Measurements from ENCODE around the gene PBX3. TPM values are rescaled to one million over a fixed set of nuclear protein-coding genes. Genes with fewer than 3 reads are reported as not detected.

PBX3 gene
- total and polyA plus RNA-seq, 2 of the 13 experiments (the other 11 are each of a cell fraction or from before 2014, with no cell fraction given): 6.0 to 11.2 TPM

DNA sequence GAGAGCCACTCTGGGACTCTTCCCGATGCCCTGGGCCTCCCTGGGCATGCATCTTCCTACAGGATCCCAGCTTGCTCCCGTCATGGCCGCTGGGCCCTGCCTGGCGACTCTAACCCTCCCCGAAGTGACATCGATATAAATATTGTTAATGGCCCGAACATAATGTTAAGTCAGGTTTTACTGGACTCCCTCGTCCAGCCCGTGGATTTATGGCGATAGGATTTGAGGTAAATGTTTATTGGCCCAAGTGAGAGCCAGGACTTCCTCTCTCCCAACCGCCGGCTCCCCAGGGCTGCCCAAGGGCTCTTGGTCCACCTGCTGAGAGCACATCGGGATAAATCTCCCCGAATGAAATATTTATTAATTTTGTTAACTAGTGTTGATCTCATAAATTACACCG is 246.3 kb downstream of the PBX3 start (continued):
- TF ChIP-seq BRF2 (CRISPR knock-in tag; IDR thresholded peaks at IDR 0.05): no peak
- TF ChIP-seq SIX4 (CRISPR knock-in tag; IDR thresholded peaks at IDR 0.05): no peak
- TF ChIP-seq SOX5 (CRISPR knock-in tag; IDR thresholded peaks at IDR 0.05; ENCODE audit: borderline replicate concordance): no peak

DNA sequence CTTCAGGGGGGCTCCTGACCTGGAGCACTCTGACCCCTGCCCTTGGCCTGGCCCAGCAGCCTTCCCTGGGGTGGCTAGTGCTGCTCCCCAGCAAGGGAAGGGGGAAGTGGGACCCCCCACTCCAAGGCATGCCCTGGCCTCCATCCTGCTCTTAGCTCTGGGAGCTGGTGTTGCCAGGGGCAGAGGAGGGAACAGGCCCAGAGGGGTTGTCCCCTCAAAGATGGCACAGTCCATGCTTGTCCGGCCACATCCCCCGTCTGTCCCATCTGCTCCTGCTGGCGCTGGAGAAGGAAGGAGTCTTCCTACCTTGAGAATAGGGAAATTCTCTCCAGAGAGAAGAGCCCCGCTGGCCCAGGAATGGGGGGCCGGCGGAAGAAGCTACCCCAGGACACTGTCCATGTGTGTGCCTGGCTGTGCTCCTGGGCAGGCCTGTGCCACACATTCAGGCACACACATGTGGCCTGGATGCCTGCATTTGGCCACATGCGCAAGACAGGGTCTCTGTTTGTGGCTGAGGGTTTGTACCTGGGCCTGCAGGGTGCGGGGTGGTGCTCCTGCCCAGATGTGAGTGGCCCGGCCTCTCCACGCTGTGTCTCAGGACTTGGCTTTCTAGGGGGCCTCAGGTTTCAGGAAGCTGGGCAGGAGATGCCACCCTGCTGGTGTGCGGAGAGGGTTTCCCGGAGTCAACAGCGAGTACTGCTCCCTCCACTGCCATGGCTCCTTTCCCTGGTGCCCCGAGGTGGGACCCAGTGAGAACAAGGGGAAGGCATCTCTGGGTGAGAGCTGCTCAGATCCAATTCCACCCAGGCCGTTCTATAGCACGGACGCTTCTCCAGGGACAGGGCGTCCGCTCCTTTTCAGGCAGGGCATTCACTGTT is 247.1 kb downstream of the PBX3 start:
- Histone ChIP-seq H3K36me3 (replicated peaks in 1 of 2; ENCODE audit: control insufficient read depth in 1 of 2, insufficient read depth in 2 of 2, low read length in 2 of 2) (no peaks in the 10 kb centered on the region), H2AFZ (ENCODE audit: low read length) (no peak overlapping the region), H3K9me3 (ENCODE audit: low read length) (no peaks in the 10 kb centered on the region), H3K9ac (ENCODE audit: insufficient read depth, low read depth, low read length) (no peak overlapping the region), H3K27ac (ENCODE audit: extremely low read length, insufficient read depth, low read length) (no peak overlapping the region), H3K27me3 (ENCODE audit: control insufficient read depth in 1 of 2, insufficient read depth in 2 of 2, low read length in 2 of 2) (peaks cover 4 to 40% of the 10 kb centered on the region in 2 experiments; a peak in 3 of 5 replicates), H3K4me1 (ENCODE audit: insufficient read depth, low read length) (no peaks in the 10 kb centered on the region), H4K20me1 (ENCODE audit: insufficient read depth, low read length) (no peaks in the 10 kb centered on the region), H3K4me2 (ENCODE audit: low read depth, low read length) (no peak overlapping the region), H3K4me3 (replicated peaks in 1 of 3; ENCODE audit: insufficient read depth in 1 of 3, low read depth in 2 of 3, low read length in 3 of 3) (no peak overlapping the region), H3K79me2 (ENCODE audit: insufficient read depth, low read length) (no peaks in the 10 kb centered on the region)
- no peak for DNase-seq (ENCODE audit: low spot score)
- in situ Hi-C loops (cut with HindIII; ENCODE audit: extremely low pct_ligation_motif_present, low pct_unique_long_range_greater_than_20kb) (no loop called here), intact Hi-C loops (cut with micrococcal nuclease; ENCODE audit: unreplicated experiment) (no loop called here)
- POLR2A ChIA-PET: no interaction called here
- no peak for FAIRE-seq
- WGBS (ENCODE audit: low lambda C conversion rate): 73% methylated on average over 8 of the region's 19 CpGs
- TF ChIP-seq, protein P1, sequence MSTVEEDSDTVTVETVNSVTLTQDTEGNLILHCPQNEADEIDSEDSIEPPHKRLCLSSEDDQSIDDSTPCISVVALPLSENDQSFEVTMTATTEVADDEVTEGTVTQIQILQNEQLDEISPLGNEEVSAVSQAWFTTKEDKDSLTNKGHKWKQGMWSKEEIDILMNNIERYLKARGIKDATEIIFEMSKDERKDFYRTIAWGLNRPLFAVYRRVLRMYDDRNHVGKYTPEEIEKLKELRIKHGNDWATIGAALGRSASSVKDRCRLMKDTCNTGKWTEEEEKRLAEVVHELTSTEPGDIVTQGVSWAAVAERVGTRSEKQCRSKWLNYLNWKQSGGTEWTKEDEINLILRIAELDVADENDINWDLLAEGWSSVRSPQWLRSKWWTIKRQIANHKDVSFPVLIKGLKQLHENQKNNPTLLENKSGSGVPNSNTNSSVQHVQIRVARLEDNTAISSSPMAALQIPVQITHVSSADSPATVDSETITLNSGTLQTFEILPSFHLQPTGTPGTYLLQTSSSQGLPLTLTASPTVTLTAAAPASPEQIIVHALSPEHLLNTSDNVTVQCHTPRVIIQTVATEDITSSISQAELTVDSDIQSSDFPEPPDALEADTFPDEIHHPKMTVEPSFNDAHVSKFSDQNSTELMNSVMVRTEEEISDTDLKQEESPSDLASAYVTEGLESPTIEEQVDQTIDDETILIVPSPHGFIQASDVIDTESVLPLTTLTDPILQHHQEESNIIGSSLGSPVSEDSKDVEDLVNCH (CRISPR knock-in tag; IDR thresholded peaks at IDR 0.05): no peak
- TF ChIP-seq TAF15 (IDR thresholded peaks at IDR 0.05; ENCODE audit: low read depth, low read length, poor library complexity, severe bottlenecking): no peak
- TF ChIP-seq NPAS2 (CRISPR knock-in tag; IDR thresholded peaks at IDR 0.05; ENCODE audit: borderline replicate concordance): no peak
- no peak for TF ChIP-seq RFXAP (CRISPR knock-in tag; IDR thresholded peaks at IDR 0.05; ENCODE audit: borderline replicate concordance)
- no peak for TF ChIP-seq MEIS1 (CRISPR knock-in tag; IDR thresholded peaks at IDR 0.05; ENCODE audit: borderline replicate concordance)
- TF ChIP-seq ATF7 (IDR thresholded peaks at IDR 0.05): no peak
- no peak for TF ChIP-seq ATF7 (CRISPR knock-in tag; IDR thresholded peaks at IDR 0.05)
- no peak for TF ChIP-seq POGK (CRISPR knock-in tag; conservative IDR thresholded peaks at IDR 0.05)
- TF ChIP-seq SNAPC2 (CRISPR knock-in tag; IDR thresholded peaks at IDR 0.05): no peak
- no peak for ATAC-seq
- no TSS peak for BruUV-seq (replicated peaks)
- CTCF ChIA-PET (ENCODE audit: low intra/inter-chr PET ratio, low total read pairs): no interaction called here

Data from HepG2 (cell line).